PFSK-1 (cell line): ENCODE results near the gene POGZ.

Experiments
- FOXP2 ChIP-seq: optimal IDR thresholded peaks from 2 replicates; pipeline ENCODE3; 2011; ENCODE audit warnings: borderline replicate concordance, control low read depth, inconsistent platforms; ENCODE audit not compliant: insufficient read depth; ENCODE audit errors: extremely low read length, extremely low read depth
- POLR2AphosphoS5 ChIP-seq: IDR thresholded peaks from 2 replicates; pipeline ENCODE4 v1.6.1; 2012; ENCODE audit warnings: low read depth, mild to moderate bottlenecking, control low read depth, low read length, moderate library complexity
- REST ChIP-seq, 2 experiments: IDR thresholded peaks; 2 replicates each; pipeline versions ENCODE4 v1.6.1 to v1.8.0; 2011 to 2012; ENCODE audit warnings: low read depth in 2 of 2, low read length in 2 of 2, control low read depth in 1 of 2, inconsistent platforms in 1 of 2, mild to moderate bottlenecking in 1 of 2, moderate library complexity in 1 of 2; ENCODE audit not compliant: insufficient read depth in 1 of 2
- SIN3A ChIP-seq: IDR thresholded peaks from 2 replicates; pipeline ENCODE4 v1.6.1; 2012; ENCODE audit warnings: mild to moderate bottlenecking, low read length, moderate library complexity, borderline replicate concordance; ENCODE audit not compliant: insufficient read depth
- TAF1 ChIP-seq: IDR thresholded peaks from 2 replicates; pipeline ENCODE4 v1.6.1; 2012; ENCODE audit warnings: low read length, control low read depth, borderline replicate concordance; ENCODE audit not compliant: insufficient read depth

GRCh38 chr1:151447696-151448095, 11.6 kb downstream of the POGZ start:
- no peak for TF ChIP-seq TAF1
- no peak for TF ChIP-seq SIN3A
- TF ChIP-seq REST (IDR thresholded peaks at IDR 0.05; ENCODE audit: insufficient read depth in 1 of 2, low read depth in 2 of 2, low read length in 2 of 2), result no peak
- TF ChIP-seq POLR2AphosphoS5, result no peak
- TF ChIP-seq FOXP2, result no peak
